WTC11 (cell line): ENCODE data around the gene CARS1. TPM values are rescaled to one million over a fixed set of nuclear protein-coding genes. Genes with fewer than 3 reads are reported as not detected.

Experiments
- ATAC-seq: fragments of 200-7000 bp; cut with Tn5 transposase; 2 replicates; pipeline ENCODE4 v1.10.0; 2021; ENCODE audit warnings: mild to moderate bottlenecking, moderate library complexity
- CTCF ChIA-PET: fragments of 300-600 bp; sonication (Branson Sonifier 250); formaldehyde crosslinking; loops from one replicate; lab custom pipeline; 2021; ENCODE audit warnings: antibody characterized with exemption; lab: Charles Lee
- POLR2A ChIA-PET: fragments of 350-600 bp; sonication (Branson Sonifier 250); formaldehyde crosslinking; loops from one replicate; lab custom pipeline; 2021; ENCODE audit warnings: antibody characterized with exemption; lab: Charles Lee
- DNase-seq: peaks from one replicate; pipeline ENCODE4 v3.0.0; 2021; ENCODE audit warnings: low spot score
- H3K27ac Mint-ChIP-seq: 2 replicates; pipeline ENCODE4 v1.8.0; 2021; ENCODE audit warnings: mixed read lengths
- H3K27me3 Mint-ChIP-seq: 2 replicates; pipeline ENCODE4 v1.8.0; 2021; ENCODE audit warnings: low read depth, mild to moderate bottlenecking, moderate library complexity, mixed read lengths
- H3K36me3 Mint-ChIP-seq: 2 replicates; pipeline ENCODE4 v1.8.0; 2021; ENCODE audit warnings: mixed read lengths
- H3K4me1 Mint-ChIP-seq: 2 replicates; pipeline ENCODE4 v1.8.0; 2022; ENCODE audit warnings: mixed read lengths
- H3K4me3 Mint-ChIP-seq: 2 replicates; pipeline ENCODE4 v1.8.0; 2021; ENCODE audit warnings: mild to moderate bottlenecking, moderate library complexity, mixed read lengths
- H3K9me3 Mint-ChIP-seq: 2 replicates; pipeline ENCODE4 v1.8.0; 2021; ENCODE audit warnings: mixed read lengths
- CBFB ChIP-seq: sonication (generic); formaldehyde crosslinking; IDR thresholded peaks from 2 replicates; pipeline ENCODE4 v1.8.1; 2022; ENCODE audit warnings: mild to moderate bottlenecking, low read depth, missing genetic modification reagents
- E2F1 ChIP-seq: sonication (generic); formaldehyde crosslinking; IDR thresholded peaks from 2 replicates; pipeline ENCODE4 v1.8.0; 2022; ENCODE audit warnings: mild to moderate bottlenecking, missing genetic modification reagents
- EMX1 ChIP-seq: fragments of 250-450 bp; sonication (Bioruptor Pico); IDR thresholded peaks from 2 replicates; pipeline ENCODE4 v1.8.0; 2021; ENCODE audit warnings: mild to moderate bottlenecking
- JUN ChIP-seq: sonication (generic); formaldehyde crosslinking; IDR thresholded peaks from 2 replicates; pipeline ENCODE4 v1.8.0; 2023; ENCODE audit warnings: mild to moderate bottlenecking, missing genetic modification reagents
- NFATC4 ChIP-seq: fragments of 250-450 bp; sonication (Bioruptor Pico); IDR thresholded peaks from 2 replicates; pipeline ENCODE4 v1.9.0; 2021; ENCODE audit warnings: mild to moderate bottlenecking
- NR2C2 ChIP-seq: sonication (generic); formaldehyde crosslinking; IDR thresholded peaks from 2 replicates; pipeline ENCODE4 v1.8.0; 2022; ENCODE audit warnings: mild to moderate bottlenecking, missing genetic modification reagents
- PREB ChIP-seq: sonication (generic); formaldehyde crosslinking; IDR thresholded peaks from 2 replicates; pipeline ENCODE4 v1.8.1; 2022; ENCODE audit warnings: mild to moderate bottlenecking, missing genetic modification reagents, moderate library complexity, borderline replicate concordance
- USF1 ChIP-seq: sonication (generic); formaldehyde crosslinking; IDR thresholded peaks from 2 replicates; pipeline ENCODE4 v1.8.0; 2022; ENCODE audit warnings: mild to moderate bottlenecking, missing genetic modification reagents
- USF2 ChIP-seq: sonication (generic); formaldehyde crosslinking; IDR thresholded peaks from 2 replicates; pipeline ENCODE4 v1.8.1; 2023; ENCODE audit warnings: mild to moderate bottlenecking, missing genetic modification reagents, moderate library complexity
- ZBTB21 ChIP-seq: sonication (generic); formaldehyde crosslinking; IDR thresholded peaks from 2 replicates; pipeline ENCODE4 v1.8.1; 2023; ENCODE audit warnings: mild to moderate bottlenecking, missing genetic modification reagents, borderline replicate concordance
- ZNF138 ChIP-seq: sonication (generic); formaldehyde crosslinking; conservative IDR thresholded peaks from 2 replicates; pipeline ENCODE4 v1.8.1; 2022; ENCODE audit warnings: mild to moderate bottlenecking, moderate library complexity, missing genetic modification reagents
- ZNF532 ChIP-seq: fragments of 250-450 bp; sonication (Bioruptor Pico); IDR thresholded peaks from 2 replicates; pipeline ENCODE4 v1.9.0; 2021; ENCODE audit warnings: mild to moderate bottlenecking, borderline replicate concordance
- total RNA-seq: library from RNA; stranded (reverse); gene quantifications from 3 replicates; pipeline ENCODE4 v1.2.3, GENCODE V29; 2021
- TF ChIP-seq, protein P1 (sequence below): sonication (generic); formaldehyde crosslinking; IDR thresholded peaks from 2 replicates; pipeline ENCODE4 v1.8.1; 2022; ENCODE audit warnings: low read depth, missing genetic modification reagents, borderline replicate concordance
- TF ChIP-seq, protein P2 (sequence below): sonication (generic); formaldehyde crosslinking; IDR thresholded peaks from 2 replicates; pipeline ENCODE4 v1.8.1; 2023; ENCODE audit warnings: mild to moderate bottlenecking, moderate library complexity, missing genetic modification reagents
- TF ChIP-seq, protein P3 (sequence below): sonication (generic); formaldehyde crosslinking; IDR thresholded peaks from 2 replicates; pipeline ENCODE4 v1.8.1; 2022; ENCODE audit warnings: mild to moderate bottlenecking, moderate library complexity, missing genetic modification reagents

CARS1 gene
- total RNA-seq, 1 experiment from 2014 or later = 92.0 TPM

DNA sequence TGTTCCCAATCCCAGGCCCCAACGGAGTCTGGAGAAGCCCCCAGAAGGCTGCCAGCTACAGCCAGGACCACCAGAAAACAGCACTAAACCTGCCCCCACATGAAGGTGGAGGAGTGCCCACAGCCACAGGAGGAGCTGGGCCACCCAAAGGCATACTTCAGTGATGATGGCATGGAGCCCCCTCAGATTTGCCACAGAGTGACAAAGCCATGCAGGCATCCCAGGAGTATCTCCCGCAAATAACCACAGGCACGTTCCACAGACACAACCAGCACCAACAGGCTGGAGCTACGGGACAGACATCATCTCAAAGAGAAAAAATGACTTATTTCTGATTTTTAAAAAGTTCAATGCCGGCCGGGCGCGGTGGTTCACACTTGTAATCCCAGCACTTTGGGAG is 10.6 kb downstream of the CARS1 start (continued):
- no peak for TF ChIP-seq ZNF532 (CRISPR knock-in tag)
- TF ChIP-seq CBFB (CRISPR knock-in tag) = no peak
- TF ChIP-seq USF1 (CRISPR knock-in tag) = no peak
- TF ChIP-seq ZNF138 (CRISPR knock-in tag) = no peak

- Mint-ChIP-seq H3K9me3 (no peaks in the 10 kb centered on the region), H3K36me3 (peaks cover 10% of the 10 kb centered on the region), H3K4me3 (no peak overlapping the region), H3K27me3 (no peaks in the 10 kb centered on the region; the same call in 1 of the 2 replicates), H3K4me1 (peaks cover 10% of the 10 kb centered on the region), H3K27ac (no peak overlapping the region)
- ATAC-seq (peak; percentile 43), DNase-seq (peak; percentile 39)
- no peak for TF ChIP-seq ZBTB21 (CRISPR knock-in tag)
- no peak for TF ChIP-seq NR2C2 (CRISPR knock-in tag)
- TF ChIP-seq, protein P1, sequence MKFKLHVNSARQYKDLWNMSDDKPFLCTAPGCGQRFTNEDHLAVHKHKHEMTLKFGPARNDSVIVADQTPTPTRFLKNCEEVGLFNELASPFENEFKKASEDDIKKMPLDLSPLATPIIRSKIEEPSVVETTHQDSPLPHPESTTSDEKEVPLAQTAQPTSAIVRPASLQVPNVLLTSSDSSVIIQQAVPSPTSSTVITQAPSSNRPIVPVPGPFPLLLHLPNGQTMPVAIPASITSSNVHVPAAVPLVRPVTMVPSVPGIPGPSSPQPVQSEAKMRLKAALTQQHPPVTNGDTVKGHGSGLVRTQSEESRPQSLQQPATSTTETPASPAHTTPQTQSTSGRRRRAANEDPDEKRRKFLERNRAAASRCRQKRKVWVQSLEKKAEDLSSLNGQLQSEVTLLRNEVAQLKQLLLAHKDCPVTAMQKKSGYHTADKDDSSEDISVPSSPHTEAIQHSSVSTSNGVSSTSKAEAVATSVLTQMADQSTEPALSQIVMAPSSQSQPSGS = no peak
- TF ChIP-seq JUN (CRISPR knock-in tag) = no peak
- CTCF ChIA-PET = interaction anchor here (1.3 to 5.7 kb wide), 3 partner anchors 9 to 178 kb away, joined by 3 to 49 read pairs (median 19); no protein-coding TSS in a partner anchor
- POLR2A ChIA-PET = no interaction called here
Measured at GRCh38 chr11:3046190-3046589, 11.0 kb downstream of the CARS1 start.

- H3K9me3 Mint-ChIP-seq = no peaks in the 10 kb centered on the region
- no peaks in the 10 kb centered on the region for H3K27me3 Mint-ChIP-seq
- DNase-seq = no peak
- ATAC-seq = no peak
- ChIA-PET POLR2A (no interaction called here), CTCF (interaction anchor here (1.3 to 5.7 kb wide), 3 partner anchors 7 to 179 kb away, joined by 3 to 49 read pairs (median 19); no protein-coding TSS in a partner anchor)
- no peak overlapping the region for H3K4me3 Mint-ChIP-seq
- peaks cover 21% of the 10 kb centered on the region for H3K36me3 Mint-ChIP-seq
- 0 out of 2 replicates have a peak, but pooled peaks cover 3% of the 10 kb centered on the region for H3K4me1 Mint-ChIP-seq
- TF ChIP-seq EMX1 (CRISPR knock-in tag) (no peak), USF2 (CRISPR knock-in tag) (no peak), PREB (CRISPR knock-in tag) (no peak), NFATC4 (CRISPR knock-in tag) (no peak), E2F1 (CRISPR knock-in tag) (no peak)
- TF ChIP-seq, protein P2, sequence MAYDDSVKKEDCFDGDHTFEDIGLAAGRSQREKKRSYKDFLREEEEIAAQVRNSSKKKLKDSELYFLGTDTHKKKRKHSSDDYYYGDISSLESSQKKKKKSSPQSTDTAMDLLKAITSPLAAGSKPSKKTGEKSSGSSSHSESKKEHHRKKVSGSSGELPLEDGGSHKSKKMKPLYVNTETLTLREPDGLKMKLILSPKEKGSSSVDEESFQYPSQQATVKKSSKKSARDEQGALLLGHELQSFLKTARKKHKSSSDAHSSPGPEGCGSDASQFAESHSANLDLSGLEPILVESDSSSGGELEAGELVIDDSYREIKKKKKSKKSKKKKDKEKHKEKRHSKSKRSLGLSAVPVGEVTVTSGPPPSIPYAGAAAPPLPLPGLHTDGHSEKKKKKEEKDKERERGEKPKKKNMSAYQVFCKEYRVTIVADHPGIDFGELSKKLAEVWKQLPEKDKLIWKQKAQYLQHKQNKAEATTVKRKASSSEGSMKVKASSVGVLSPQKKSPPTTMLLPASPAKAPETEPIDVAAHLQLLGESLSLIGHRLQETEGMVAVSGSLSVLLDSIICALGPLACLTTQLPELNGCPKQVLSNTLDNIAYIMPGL (CRISPR knock-in tag) = no peak
- TF ChIP-seq, protein P3, sequence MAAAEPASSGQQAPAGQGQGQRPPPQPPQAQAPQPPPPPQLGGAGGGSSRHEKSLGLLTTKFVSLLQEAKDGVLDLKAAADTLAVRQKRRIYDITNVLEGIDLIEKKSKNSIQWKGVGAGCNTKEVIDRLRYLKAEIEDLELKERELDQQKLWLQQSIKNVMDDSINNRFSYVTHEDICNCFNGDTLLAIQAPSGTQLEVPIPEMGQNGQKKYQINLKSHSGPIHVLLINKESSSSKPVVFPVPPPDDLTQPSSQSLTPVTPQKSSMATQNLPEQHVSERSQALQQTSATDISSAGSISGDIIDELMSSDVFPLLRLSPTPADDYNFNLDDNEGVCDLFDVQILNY = no peak
- H3K27ac Mint-ChIP-seq = no peak overlapping the region
Measured at GRCh38 chr11:3044915-3045314, 12.3 kb downstream of the CARS1 start.
